K562 (cell line): ENCODE data around the gene RDH5. TPM values are rescaled to one million over a fixed set of nuclear protein-coding genes. Genes with fewer than 3 reads are reported as not detected.
A peak's percentile ranks its signal among the peaks of the same experiment; 100 is the strongest.

Experiments
- ARID2 ChIP-seq: fragments of 450-650 bp; IDR thresholded peaks from 2 replicates; pipeline ENCODE4 v1.6.1; 2017; ENCODE audit warnings: antibody characterized with exemption, mild to moderate bottlenecking
- CHD4 ChIP-seq: fragments of 200-600 bp; sonication (generic); IDR thresholded peaks from 3 replicates; pipeline ENCODE4 v1.6.1; 2012; ENCODE audit warnings: low read depth, mild to moderate bottlenecking, mixed read lengths, low read length, inconsistent platforms; ENCODE audit not compliant: insufficient read depth, insufficient replicate concordance, poor library complexity, severe bottlenecking
- CREM ChIP-seq: IDR thresholded peaks from 2 replicates; pipeline ENCODE4 v1.6.1; 2014; ENCODE audit warnings: antibody characterized with exemption, low read depth
- DNMT1 ChIP-seq: fragments of 450-650 bp; IDR thresholded peaks from 2 replicates; pipeline ENCODE4 v1.6.1; 2016; ENCODE audit warnings: antibody characterized with exemption, mild to moderate bottlenecking
- ESRRB ChIP-seq: fragments of 250-450 bp; sonication (Bioruptor Pico); IDR thresholded peaks from 2 replicates; pipeline ENCODE4 v1.5.0; 2020; ENCODE audit warnings: mild to moderate bottlenecking, moderate library complexity, borderline replicate concordance
- HDAC1 ChIP-seq, 2 experiments: fragments of 450-650 bp; IDR thresholded peaks; 2 replicates each; pipeline ENCODE4 v1.6.1; 2016 to 2017; ENCODE audit warnings: inconsistent platforms in 1 of 2, mild to moderate bottlenecking in 1 of 2, moderate library complexity in 1 of 2
- POLR2AphosphoS5 ChIP-seq: IDR thresholded peaks from 2 replicates; pipeline ENCODE4 v1.6.1; 2011; ENCODE audit warnings: mild to moderate bottlenecking, low read depth, low read length, moderate library complexity; ENCODE audit not compliant: control insufficient read depth, insufficient read depth
- RAD21 ChIP-seq, 2 experiments: fragments of 250-450 bp in 1 of 2; fragments of 450-650 bp in 1 of 2; sonication (Bioruptor Pico) in 1 of 2; formaldehyde crosslinking in 1 of 2; IDR thresholded peaks in 1 of 2; conservative IDR thresholded peaks in 1 of 2; 2 replicates each; pipeline versions ENCODE4 v1.4.0 to v1.8.0; 2020 to 2022; ENCODE audit warnings: mild to moderate bottlenecking in 2 of 2, moderate library complexity in 1 of 2
- RBBP5 ChIP-seq: fragments of 200-600 bp; sonication (generic); IDR thresholded peaks from 2 replicates; pipeline ENCODE4 v1.6.1; 2012; ENCODE audit warnings: borderline replicate concordance, mild to moderate bottlenecking, low read length, control low read depth, inconsistent platforms; ENCODE audit not compliant: insufficient read depth, poor library complexity, severe bottlenecking
- RBFOX2 ChIP-seq: fragments of 200-400 bp; formaldehyde crosslinking; IDR thresholded peaks from 2 replicates; pipeline ENCODE4 v1.6.1; 2017; ENCODE audit warnings: low read depth, mild to moderate bottlenecking, low read length, moderate library complexity
- RFX7 ChIP-seq: fragments of 250-450 bp; sonication (Bioruptor Pico); IDR thresholded peaks from 2 replicates; pipeline ENCODE4 v1.5.1; 2021; ENCODE audit warnings: mild to moderate bottlenecking
- SUPT5H ChIP-seq: fragments of 450-650 bp; IDR thresholded peaks from 2 replicates; pipeline ENCODE4 v1.6.1; 2016
- TBL1XR1 ChIP-seq, 2 experiments: IDR thresholded peaks; 2 replicates each; pipeline ENCODE4 v1.6.1; 2012; ENCODE audit warnings: improper control_type of control experiment in 2 of 2, low read length in 2 of 2, mild to moderate bottlenecking in 1 of 2
- ZBED1 ChIP-seq: IDR thresholded peaks from 2 replicates; pipeline ENCODE4 v1.6.1; 2014
- polyA plus RNA-seq, 8 experiments: library from polyadenylated mRNA; depleted of rRNA in 4 of 8; stranded (reverse) in 5 of 8; unstranded in 3 of 8; fragments of >200 nt; fragmentation: Nextera tagmentation in 2 of 8; fragmentation: Illumina TruSeq in 1 of 8; extraction: Ambion mirVana in 2 of 8; extraction: Trizol in 1 of 8; gene quantifications; 2 replicates each; pipeline versions ENCODE4 v1.2.1 to v1.2.3, GENCODE V29; 2011 to 2014; ENCODE audit warnings: inconsistent platforms in 1 of 8, missing spikeins in 1 of 8
- total RNA-seq, 7 experiments: library from RNA; depleted of rRNA in 6 of 7; stranded (reverse); fragments of >200 nt in 6 of 7; fragmentation: Illumina TruSeq in 2 of 7; extraction: Trizol in 2 of 7; gene quantifications; 2 replicates each; pipeline versions ENCODE4 v1.2.1 to v1.2.3, GENCODE V29; 2011 to 2021; ENCODE audit warnings: low replicate concordance in 1 of 7
- TF ChIP-seq, protein P1 (sequence below): fragments of 450-650 bp; IDR thresholded peaks from 2 replicates; pipeline ENCODE4 v1.6.1; 2016; ENCODE audit warnings: low read depth, mild to moderate bottlenecking, moderate library complexity
- TF ChIP-seq, protein P2 (sequence below): fragments of 450-650 bp; IDR thresholded peaks from 2 replicates; pipeline ENCODE4 v1.6.1; 2016
- TF ChIP-seq, protein P3 (sequence below): fragments of 450-650 bp; formaldehyde crosslinking; IDR thresholded peaks from 2 replicates; pipeline ENCODE4 v1.4.0; 2020; ENCODE audit warnings: mild to moderate bottlenecking, moderate library complexity
- TF ChIP-seq, protein P4 (sequence below), 3 experiments: IDR thresholded peaks in 2 of 3; conservative IDR thresholded peaks in 1 of 3; 2 replicates each; pipeline ENCODE4 v1.5.1; 2011 to 2012; ENCODE audit warnings: low read length in 3 of 3, mild to moderate bottlenecking in 3 of 3, control low read depth in 2 of 3, improper control_type of control experiment in 1 of 3, inconsistent platforms in 1 of 3, low read depth in 1 of 3, mixed read lengths in 1 of 3, moderate library complexity in 1 of 3; ENCODE audit not compliant: insufficient read depth in 2 of 3
- TF ChIP-seq, protein P5 (sequence below): IDR thresholded peaks from 2 replicates; pipeline ENCODE4 v1.6.1; 2011; ENCODE audit warnings: borderline replicate concordance, low read depth, mild to moderate bottlenecking, moderate library complexity, low read length; ENCODE audit not compliant: insufficient read depth, poor library complexity, severe bottlenecking

The RDH5 gene
- total and polyA plus RNA-seq, 9 of the 15 experiments (the other 6 are each of a cell fraction or from before 2014, with no cell fraction given): 0.28 to 2.0 (median 1.1) TPM; not detected in 1

DNA sequence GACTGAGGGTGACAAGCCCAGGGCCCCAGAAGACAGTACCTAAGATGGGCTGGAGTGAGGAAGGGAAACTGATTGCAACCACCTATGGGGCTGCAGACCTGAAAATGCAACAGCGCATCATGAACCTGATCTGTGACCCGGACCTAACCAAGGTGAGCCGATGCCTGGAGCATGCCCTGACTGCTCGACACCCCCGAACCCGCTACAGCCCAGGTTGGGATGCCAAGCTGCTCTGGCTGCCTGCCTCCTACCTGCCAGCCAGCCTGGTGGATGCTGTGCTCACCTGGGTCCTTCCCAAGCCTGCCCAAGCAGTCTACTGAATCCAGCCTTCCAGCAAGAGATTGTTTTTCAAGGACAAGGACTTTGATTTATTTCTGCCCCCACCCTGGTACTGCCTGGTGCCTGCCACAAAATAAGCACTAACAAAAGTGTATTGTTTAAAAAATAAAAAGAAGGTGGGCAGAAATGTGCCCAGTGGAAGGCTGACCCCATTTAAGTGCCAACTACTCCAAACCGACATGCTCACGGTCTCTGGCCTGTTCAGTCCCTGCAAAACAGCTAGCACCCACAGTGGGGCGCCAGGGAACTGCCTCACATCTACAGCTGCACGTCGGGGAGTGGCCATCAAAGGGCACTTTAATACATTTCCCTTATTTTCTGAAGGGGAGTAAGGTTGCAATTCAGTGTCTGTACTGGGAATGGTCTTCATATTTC, 4.2 kb downstream of the RDH5 start (continued):
- TF ChIP-seq RBBP5: no peak
- TF ChIP-seq, protein P1, sequence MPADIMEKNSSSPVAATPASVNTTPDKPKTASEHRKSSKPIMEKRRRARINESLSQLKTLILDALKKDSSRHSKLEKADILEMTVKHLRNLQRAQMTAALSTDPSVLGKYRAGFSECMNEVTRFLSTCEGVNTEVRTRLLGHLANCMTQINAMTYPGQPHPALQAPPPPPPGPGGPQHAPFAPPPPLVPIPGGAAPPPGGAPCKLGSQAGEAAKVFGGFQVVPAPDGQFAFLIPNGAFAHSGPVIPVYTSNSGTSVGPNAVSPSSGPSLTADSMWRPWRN: no peak
- TF ChIP-seq, protein P2, sequence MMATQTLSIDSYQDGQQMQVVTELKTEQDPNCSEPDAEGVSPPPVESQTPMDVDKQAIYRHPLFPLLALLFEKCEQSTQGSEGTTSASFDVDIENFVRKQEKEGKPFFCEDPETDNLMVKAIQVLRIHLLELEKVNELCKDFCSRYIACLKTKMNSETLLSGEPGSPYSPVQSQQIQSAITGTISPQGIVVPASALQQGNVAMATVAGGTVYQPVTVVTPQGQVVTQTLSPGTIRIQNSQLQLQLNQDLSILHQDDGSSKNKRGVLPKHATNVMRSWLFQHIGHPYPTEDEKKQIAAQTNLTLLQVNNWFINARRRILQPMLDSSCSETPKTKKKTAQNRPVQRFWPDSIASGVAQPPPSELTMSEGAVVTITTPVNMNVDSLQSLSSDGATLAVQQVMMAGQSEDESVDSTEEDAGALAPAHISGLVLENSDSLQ: peak; percentile 41
- TF ChIP-seq RBFOX2: peak; percentile 37; the same call in 1 of the 2 replicates
- no peak for TF ChIP-seq ESRRB
- peak; percentile 66; the same call in 1 of the 2 replicates for TF ChIP-seq POLR2AphosphoS5
- no peak for TF ChIP-seq RFX7 (CRISPR knock-in tag)
- TF ChIP-seq ARID2: 0 out of 2 replicates have a peak, but pooled peaks have one; percentile 6
- TF ChIP-seq CHD4: no peak
- no peak for TF ChIP-seq HDAC1 (IDR thresholded peaks at IDR 0.05)
- peak; percentile 64 to 76 for TF ChIP-seq RAD21 (CRISPR knock-in tag; conservative IDR thresholded peaks at IDR 0.05 in 1 of 2, IDR thresholded peaks at IDR 0.05 in 1 of 2)
- TF ChIP-seq SUPT5H: peak; percentile 49; the same call in 1 of the 2 replicates
- no peak for TF ChIP-seq TBL1XR1 (IDR thresholded peaks at IDR 0.05; ENCODE audit: low read length in 2 of 2)
- peak; percentile 45; the same call in 1 of the 2 replicates for TF ChIP-seq CREM
- no peak for TF ChIP-seq DNMT1
- TF ChIP-seq, protein P3, sequence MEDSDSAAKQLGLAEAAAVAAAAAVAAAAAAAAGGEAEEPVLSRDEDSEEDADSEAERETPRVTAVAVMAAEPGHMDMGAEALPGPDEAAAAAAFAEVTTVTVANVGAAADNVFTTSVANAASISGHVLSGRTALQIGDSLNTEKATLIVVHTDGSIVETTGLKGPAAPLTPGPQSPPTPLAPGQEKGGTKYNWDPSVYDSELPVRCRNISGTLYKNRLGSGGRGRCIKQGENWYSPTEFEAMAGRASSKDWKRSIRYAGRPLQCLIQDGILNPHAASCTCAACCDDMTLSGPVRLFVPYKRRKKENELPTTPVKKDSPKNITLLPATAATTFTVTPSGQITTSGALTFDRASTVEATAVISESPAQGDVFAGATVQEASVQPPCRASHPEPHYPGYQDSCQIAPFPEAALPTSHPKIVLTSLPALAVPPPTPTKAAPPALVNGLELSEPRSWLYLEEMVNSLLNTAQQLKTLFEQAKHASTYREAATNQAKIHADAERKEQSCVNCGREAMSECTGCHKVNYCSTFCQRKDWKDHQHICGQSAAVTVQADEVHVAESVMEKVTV: peak; percentile 65
- TF ChIP-seq, protein P4, sequence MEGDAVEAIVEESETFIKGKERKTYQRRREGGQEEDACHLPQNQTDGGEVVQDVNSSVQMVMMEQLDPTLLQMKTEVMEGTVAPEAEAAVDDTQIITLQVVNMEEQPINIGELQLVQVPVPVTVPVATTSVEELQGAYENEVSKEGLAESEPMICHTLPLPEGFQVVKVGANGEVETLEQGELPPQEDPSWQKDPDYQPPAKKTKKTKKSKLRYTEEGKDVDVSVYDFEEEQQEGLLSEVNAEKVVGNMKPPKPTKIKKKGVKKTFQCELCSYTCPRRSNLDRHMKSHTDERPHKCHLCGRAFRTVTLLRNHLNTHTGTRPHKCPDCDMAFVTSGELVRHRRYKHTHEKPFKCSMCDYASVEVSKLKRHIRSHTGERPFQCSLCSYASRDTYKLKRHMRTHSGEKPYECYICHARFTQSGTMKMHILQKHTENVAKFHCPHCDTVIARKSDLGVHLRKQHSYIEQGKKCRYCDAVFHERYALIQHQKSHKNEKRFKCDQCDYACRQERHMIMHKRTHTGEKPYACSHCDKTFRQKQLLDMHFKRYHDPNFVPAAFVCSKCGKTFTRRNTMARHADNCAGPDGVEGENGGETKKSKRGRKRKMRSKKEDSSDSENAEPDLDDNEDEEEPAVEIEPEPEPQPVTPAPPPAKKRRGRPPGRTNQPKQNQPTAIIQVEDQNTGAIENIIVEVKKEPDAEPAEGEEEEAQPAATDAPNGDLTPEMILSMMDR (IDR thresholded peaks at IDR 0.05 in 2 of 3, conservative IDR thresholded peaks at IDR 0.05 in 1 of 3; ENCODE audit: insufficient read depth in 2 of 3, low read depth in 1 of 3, low read length in 3 of 3): peak; percentile 88 to 90 (median 89)
- TF ChIP-seq, protein P5, sequence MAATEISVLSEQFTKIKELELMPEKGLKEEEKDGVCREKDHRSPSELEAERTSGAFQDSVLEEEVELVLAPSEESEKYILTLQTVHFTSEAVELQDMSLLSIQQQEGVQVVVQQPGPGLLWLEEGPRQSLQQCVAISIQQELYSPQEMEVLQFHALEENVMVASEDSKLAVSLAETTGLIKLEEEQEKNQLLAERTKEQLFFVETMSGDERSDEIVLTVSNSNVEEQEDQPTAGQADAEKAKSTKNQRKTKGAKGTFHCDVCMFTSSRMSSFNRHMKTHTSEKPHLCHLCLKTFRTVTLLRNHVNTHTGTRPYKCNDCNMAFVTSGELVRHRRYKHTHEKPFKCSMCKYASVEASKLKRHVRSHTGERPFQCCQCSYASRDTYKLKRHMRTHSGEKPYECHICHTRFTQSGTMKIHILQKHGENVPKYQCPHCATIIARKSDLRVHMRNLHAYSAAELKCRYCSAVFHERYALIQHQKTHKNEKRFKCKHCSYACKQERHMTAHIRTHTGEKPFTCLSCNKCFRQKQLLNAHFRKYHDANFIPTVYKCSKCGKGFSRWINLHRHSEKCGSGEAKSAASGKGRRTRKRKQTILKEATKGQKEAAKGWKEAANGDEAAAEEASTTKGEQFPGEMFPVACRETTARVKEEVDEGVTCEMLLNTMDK: no peak
- TF ChIP-seq ZBED1: 0 out of 2 replicates have a peak, but pooled peaks have one; percentile 27
